AG04449 (cell line): Measurements from ENCODE around the gene MAD1L1.

Experiments used
- CTCF ChIA-PET: fragments of 350-600 bp; formaldehyde crosslinking; extraction: SDS; loops from one replicate; lab custom pipeline; 2021; ENCODE audit warnings: antibody characterized with exemption; lab: Yijun Ruan, JAX
- POLR2A ChIA-PET: fragments of 400-600, 350-600 bp; formaldehyde crosslinking; extraction: SDS; loops from one replicate; lab custom pipeline; 2020; ENCODE audit warnings: antibody characterized with exemption, inconsistent platforms; lab: Yijun Ruan, JAX
- DNase-seq: peaks from one replicate; pipeline ENCODE4 v3.0.0-alpha.2; 2010; ENCODE audit warnings: low read depth, low spot score
- H3K4me3 ChIP-seq: 2 replicates; pipeline ENCODE4 v1.5.1; 2011; ENCODE audit warnings: low read depth, mild to moderate bottlenecking, control low read depth, low read length
- TF ChIP-seq, protein P1 (sequence below): IDR thresholded peaks from one replicate; pipeline ENCODE4 v1.5.1; 2011; ENCODE audit warnings: mild to moderate bottlenecking, moderate library complexity, low read length, control low read depth, inconsistent platforms; ENCODE audit not compliant: insufficient read depth; ENCODE audit errors: missing control alignments

MAD1L1 gene

GRCh38 chr7:1963575-1963974 lies 269.2 kb downstream of the MAD1L1 start:
- TF ChIP-seq, protein P1, sequence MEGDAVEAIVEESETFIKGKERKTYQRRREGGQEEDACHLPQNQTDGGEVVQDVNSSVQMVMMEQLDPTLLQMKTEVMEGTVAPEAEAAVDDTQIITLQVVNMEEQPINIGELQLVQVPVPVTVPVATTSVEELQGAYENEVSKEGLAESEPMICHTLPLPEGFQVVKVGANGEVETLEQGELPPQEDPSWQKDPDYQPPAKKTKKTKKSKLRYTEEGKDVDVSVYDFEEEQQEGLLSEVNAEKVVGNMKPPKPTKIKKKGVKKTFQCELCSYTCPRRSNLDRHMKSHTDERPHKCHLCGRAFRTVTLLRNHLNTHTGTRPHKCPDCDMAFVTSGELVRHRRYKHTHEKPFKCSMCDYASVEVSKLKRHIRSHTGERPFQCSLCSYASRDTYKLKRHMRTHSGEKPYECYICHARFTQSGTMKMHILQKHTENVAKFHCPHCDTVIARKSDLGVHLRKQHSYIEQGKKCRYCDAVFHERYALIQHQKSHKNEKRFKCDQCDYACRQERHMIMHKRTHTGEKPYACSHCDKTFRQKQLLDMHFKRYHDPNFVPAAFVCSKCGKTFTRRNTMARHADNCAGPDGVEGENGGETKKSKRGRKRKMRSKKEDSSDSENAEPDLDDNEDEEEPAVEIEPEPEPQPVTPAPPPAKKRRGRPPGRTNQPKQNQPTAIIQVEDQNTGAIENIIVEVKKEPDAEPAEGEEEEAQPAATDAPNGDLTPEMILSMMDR, result no peak
- H3K4me3 ChIP-seq, result no peak overlapping the region
- CTCF ChIA-PET, result interaction anchor here (1.6 kb wide), 1 partner anchor 246 kb away, joined by 3 read pairs; no protein-coding TSS in a partner anchor
- POLR2A ChIA-PET, result no interaction called here
- no peak for DNase-seq

- POLR2A ChIA-PET, result interaction anchor here (0.6 kb wide), 1 partner anchor 324 kb away, joined by 3 read pairs; no protein-coding TSS in a partner anchor
- CTCF ChIA-PET, result interaction anchor here (1.2 kb wide), 1 partner anchor 8 kb away, joined by 3 read pairs; no protein-coding TSS in a partner anchor
- no peak overlapping the region for H3K4me3 ChIP-seq
- DNase-seq, result peak; percentile 75
- TF ChIP-seq, protein P1, result no peak
Observed at GRCh38 chr7:1961701-1962276, 271.0 kb downstream of the MAD1L1 start.

GRCh38 chr7:1959305-1959704 lies 273.4 kb downstream of the MAD1L1 start:
- no peak overlapping the region for H3K4me3 ChIP-seq
- DNase-seq, result no peak
- ChIA-PET POLR2A (no interaction called here), CTCF (no interaction called here)
- TF ChIP-seq, protein P1, result no peak

GRCh38 chr7:1957471-1958225 lies 275.1 kb downstream of the MAD1L1 start:
- TF ChIP-seq, protein P1, result no peak
- no peak for DNase-seq
- ChIA-PET CTCF (interaction anchor here (1.1 kb wide), 1 partner anchor 30 kb away, joined by 3 read pairs; no protein-coding TSS in a partner anchor), POLR2A (no interaction called here)
- H3K4me3 ChIP-seq, result no peak overlapping the region

- TF ChIP-seq, protein P1, result no peak
- ChIA-PET POLR2A (no interaction called here), CTCF (interaction anchor here (1.1 kb wide), 1 partner anchor 29 kb away, joined by 3 read pairs; no protein-coding TSS in a partner anchor)
- H3K4me3 ChIP-seq, result no peak overlapping the region
- DNase-seq, result no peak
Observed at GRCh38 chr7:1956611-1957470, 275.9 kb downstream of the MAD1L1 start.

DNA sequence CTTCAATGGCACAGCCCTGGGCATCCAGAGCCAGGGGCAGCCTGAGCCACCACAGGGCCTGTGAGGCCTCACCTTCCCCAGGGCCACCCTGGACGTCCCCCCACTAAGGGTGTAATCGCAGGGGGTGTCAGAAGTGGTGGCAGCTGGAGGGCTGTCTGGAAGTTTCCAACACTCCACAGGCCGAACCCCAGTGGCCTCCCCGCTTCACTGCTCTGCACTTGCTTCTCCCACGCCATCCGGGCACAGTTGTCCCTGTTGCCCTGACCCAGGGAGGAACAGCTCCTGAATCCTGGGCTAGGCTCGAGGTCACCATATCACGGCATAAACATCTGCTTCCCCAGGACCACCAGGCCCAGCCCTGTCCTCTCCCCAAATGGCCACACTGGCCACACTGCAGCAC lies 276.6 kb downstream of the MAD1L1 start:
- DNase-seq, result no peak
- H3K4me3 ChIP-seq, result no peak overlapping the region
- POLR2A ChIA-PET, result no interaction called here
- CTCF ChIA-PET, result no interaction called here
- TF ChIP-seq, protein P1, result no peak
